RWPE2 (cell line): ENCODE measurements around the gene FAM24B.
"Not testable (repeated sequence)": the region's sequence is repeated elsewhere in the genome, so short reads cannot be mapped to it uniquely, and the experiment has no call there.

ENCODE experiments used
- ATAC-seq: fragments of 200-7000 bp; cut with Tn5 transposase; 3 replicates; pipeline ENCODE4 v1.9.1; 2021; ENCODE audit warnings: low read depth
- DNase-seq: peaks from one replicate; pipeline ENCODE4 v3.0.0-alpha.2; 2020; ENCODE audit warnings: low spot score
- H3K27ac ChIP-seq: fragments of 450-650 bp; 2 replicates; pipeline ENCODE4 v1.5.1; 2017; ENCODE audit warnings: mild to moderate bottlenecking; ENCODE audit not compliant: poor library complexity, severe bottlenecking
- H3K27me3 ChIP-seq: fragments of 250-450 bp; sonication (Bioruptor Pico); 2 replicates; pipeline ENCODE4 v1.5.1; 2021; ENCODE audit warnings: mild to moderate bottlenecking, moderate library complexity; ENCODE audit not compliant: insufficient read depth, poor library complexity, severe bottlenecking
- H3K36me3 ChIP-seq: fragments of 250-450 bp; sonication (Bioruptor Pico); 2 replicates; pipeline ENCODE4 v1.5.1; 2020; ENCODE audit warnings: low read depth, mild to moderate bottlenecking, moderate library complexity
- H3K4me1 ChIP-seq: fragments of 250-450 bp; sonication (Bioruptor Pico); 2 replicates; pipeline ENCODE4 v1.5.1; 2021; ENCODE audit warnings: mild to moderate bottlenecking, moderate library complexity; ENCODE audit not compliant: insufficient read depth, poor library complexity, severe bottlenecking
- H3K4me3 ChIP-seq: fragments of 250-450 bp; sonication (Bioruptor Pico); 2 replicates; pipeline ENCODE4 v1.5.1; 2021; ENCODE audit warnings: mild to moderate bottlenecking, moderate library complexity; ENCODE audit not compliant: severe bottlenecking
- H3K9me3 ChIP-seq: fragments of 250-450 bp; sonication (Bioruptor Pico); 2 replicates; pipeline ENCODE4 v1.5.1; 2021; ENCODE audit warnings: mild to moderate bottlenecking, moderate library complexity; ENCODE audit not compliant: severe bottlenecking
- TF ChIP-seq, protein P1 (sequence below): fragments of 450-650 bp; IDR thresholded peaks from one replicate; pipeline ENCODE4 v1.5.1; 2017; ENCODE audit warnings: mild to moderate bottlenecking, moderate library complexity; ENCODE audit not compliant: poor library complexity, severe bottlenecking

FAM24B gene

DNA sequence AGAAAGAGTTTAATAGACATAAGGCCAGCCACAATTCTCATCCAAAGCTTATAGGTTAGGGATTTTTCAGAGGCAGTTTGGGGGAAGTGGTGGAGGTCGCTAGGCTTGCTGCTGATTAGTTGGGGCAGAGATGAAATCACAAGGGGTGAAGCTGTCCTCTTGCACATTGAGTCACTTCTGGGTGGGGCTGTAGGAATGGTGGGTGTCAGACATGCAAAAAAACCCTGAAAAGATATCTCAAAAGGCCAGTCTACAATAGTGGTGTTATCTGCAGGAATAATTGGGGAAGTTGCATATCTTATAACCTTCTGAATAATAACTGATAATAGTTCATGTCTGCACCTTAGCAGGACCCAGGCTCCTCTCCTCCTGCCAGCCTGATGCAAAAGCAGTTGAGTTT lies 2.1 kb downstream of the FAM24B start:
- no peak for DNase-seq
- Histone ChIP-seq H3K4me1 (peaks cover 17% of the 10 kb centered on the region), H3K4me3 (no peak overlapping the region), H3K27me3 (no peaks in the 10 kb centered on the region), H3K9me3 (no peaks in the 10 kb centered on the region), H3K27ac (peak overlapping the region; percentile 76), H3K36me3 (peaks cover 50% of the 10 kb centered on the region)
- no peak for ATAC-seq
- TF ChIP-seq, protein P1, sequence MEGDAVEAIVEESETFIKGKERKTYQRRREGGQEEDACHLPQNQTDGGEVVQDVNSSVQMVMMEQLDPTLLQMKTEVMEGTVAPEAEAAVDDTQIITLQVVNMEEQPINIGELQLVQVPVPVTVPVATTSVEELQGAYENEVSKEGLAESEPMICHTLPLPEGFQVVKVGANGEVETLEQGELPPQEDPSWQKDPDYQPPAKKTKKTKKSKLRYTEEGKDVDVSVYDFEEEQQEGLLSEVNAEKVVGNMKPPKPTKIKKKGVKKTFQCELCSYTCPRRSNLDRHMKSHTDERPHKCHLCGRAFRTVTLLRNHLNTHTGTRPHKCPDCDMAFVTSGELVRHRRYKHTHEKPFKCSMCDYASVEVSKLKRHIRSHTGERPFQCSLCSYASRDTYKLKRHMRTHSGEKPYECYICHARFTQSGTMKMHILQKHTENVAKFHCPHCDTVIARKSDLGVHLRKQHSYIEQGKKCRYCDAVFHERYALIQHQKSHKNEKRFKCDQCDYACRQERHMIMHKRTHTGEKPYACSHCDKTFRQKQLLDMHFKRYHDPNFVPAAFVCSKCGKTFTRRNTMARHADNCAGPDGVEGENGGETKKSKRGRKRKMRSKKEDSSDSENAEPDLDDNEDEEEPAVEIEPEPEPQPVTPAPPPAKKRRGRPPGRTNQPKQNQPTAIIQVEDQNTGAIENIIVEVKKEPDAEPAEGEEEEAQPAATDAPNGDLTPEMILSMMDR, result no peak

DNA sequence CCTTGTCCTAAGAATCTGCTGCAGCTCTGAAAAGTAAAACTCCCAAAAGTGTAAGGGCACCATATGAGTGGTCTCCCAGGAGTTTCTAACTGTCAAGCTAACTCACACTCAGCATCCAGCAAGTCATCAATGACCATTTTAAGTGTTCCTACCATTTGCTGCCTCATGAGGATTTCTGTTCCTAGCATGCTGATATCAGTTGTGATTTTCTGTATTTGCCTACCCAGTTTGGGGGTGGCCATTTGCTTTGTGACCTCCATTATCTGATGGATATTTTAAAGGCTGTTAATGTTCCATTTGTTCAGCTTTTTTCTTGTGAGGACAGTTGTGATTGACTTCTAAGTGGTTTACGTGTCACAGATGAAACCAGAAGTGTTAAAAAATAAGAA lies 2.9 kb downstream of the FAM24B start:
- no peaks in the 10 kb centered on the region for H3K27me3 ChIP-seq
- H3K4me1 ChIP-seq, result peaks cover 17% of the 10 kb centered on the region
- ATAC-seq (no peak), DNase-seq (no peak)
- TF ChIP-seq, protein P1, result no peak
- no peaks in the 10 kb centered on the region for H3K9me3 ChIP-seq
- H3K36me3 ChIP-seq, result peaks cover 52% of the 10 kb centered on the region
- H3K27ac ChIP-seq, result no peak overlapping the region
- no peak overlapping the region for H3K4me3 ChIP-seq

DNA sequence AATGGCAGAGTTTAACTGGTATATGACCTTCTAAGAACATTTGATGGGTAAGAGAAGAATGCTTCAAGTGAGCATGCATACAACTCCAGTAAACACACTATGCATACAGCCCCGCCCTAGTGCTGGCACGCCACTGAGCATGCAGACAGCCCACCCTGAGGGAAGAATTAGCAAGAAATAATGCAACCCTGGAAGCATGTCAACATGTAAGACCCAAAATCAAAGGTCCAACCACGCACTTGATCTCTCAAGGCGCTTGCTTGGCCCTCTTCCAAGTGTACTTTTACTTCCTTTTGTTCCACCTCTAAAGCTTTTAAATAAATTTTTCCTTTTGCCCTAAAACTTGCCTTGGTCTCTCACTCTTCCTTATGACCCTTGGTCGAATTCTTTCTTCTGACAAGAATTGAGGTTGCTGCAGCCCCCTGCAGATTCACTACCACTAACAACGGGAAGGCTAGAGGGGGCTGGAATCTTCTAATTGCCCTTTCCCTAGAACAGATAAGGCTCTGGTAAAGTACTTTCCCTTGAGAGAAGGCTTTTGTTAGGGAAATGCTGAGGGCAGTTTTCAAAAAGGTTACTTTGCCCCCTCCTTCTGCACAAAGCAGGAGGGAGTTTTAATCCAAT lies 3.4 kb downstream of the FAM24B start:
- Histone ChIP-seq H3K9me3 (no peaks in the 10 kb centered on the region), H3K27ac (no peak overlapping the region), H3K27me3 (no peaks in the 10 kb centered on the region), H3K4me3 (no peak overlapping the region), H3K4me1 (peaks cover 17% of the 10 kb centered on the region), H3K36me3 (peaks cover 47% of the 10 kb centered on the region)
- DNase-seq, result no peak
- ATAC-seq, result no peak
- TF ChIP-seq, protein P1, result no peak

DNA sequence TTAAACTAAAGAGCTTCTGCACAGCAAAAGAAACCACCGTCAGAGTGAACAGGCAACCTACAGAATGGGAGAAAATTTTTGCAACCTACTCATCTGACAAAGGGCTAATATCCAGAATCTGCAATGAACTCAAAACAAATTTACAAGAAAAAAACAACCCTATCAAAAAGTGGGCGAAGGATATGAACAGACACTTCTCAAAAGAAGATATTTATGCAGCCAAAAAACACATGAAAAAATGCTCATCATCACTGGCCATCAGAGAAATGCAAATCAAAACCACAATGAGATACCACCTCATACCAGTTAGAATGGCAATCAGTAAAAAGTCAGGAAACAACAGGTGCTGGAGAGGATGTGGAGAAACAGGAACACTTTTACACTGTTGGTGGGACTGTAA lies 7.4 kb downstream of the FAM24B start:
- DNase-seq, H3K27me3 ChIP-seq, H3K27ac ChIP-seq, H3K9me3 ChIP-seq, ATAC-seq, H3K4me3 ChIP-seq, H3K4me1 ChIP-seq: not testable (repeated sequence)
- H3K36me3 ChIP-seq, result peaks cover 28% of the 10 kb centered on the region

DNA sequence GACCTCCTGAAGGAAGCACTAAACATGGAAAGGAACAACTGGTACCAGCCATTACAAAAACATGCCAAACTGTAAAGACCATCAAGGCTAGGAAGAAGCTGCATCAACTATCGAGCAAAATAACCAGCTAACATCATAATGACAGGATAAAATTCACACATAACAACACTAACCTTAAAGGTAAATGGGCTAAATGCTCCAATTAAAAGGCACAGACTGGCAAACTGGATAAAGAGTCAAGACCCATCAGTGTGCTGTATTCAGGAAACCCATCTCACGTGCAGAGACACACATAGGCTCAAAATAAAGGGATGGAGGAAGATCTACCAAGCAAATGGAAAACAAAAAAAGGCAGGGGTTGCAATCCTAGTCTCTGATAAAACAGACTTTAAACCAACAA lies 10.6 kb downstream of the FAM24B start:
- H3K36me3 ChIP-seq, result peaks cover 14% of the 10 kb centered on the region
- H3K9me3 ChIP-seq, H3K27me3 ChIP-seq, H3K4me3 ChIP-seq, DNase-seq, H3K27ac ChIP-seq, ATAC-seq: not testable (repeated sequence)
- H3K4me1 ChIP-seq, result peaks cover 29% of the 10 kb centered on the region

DNA sequence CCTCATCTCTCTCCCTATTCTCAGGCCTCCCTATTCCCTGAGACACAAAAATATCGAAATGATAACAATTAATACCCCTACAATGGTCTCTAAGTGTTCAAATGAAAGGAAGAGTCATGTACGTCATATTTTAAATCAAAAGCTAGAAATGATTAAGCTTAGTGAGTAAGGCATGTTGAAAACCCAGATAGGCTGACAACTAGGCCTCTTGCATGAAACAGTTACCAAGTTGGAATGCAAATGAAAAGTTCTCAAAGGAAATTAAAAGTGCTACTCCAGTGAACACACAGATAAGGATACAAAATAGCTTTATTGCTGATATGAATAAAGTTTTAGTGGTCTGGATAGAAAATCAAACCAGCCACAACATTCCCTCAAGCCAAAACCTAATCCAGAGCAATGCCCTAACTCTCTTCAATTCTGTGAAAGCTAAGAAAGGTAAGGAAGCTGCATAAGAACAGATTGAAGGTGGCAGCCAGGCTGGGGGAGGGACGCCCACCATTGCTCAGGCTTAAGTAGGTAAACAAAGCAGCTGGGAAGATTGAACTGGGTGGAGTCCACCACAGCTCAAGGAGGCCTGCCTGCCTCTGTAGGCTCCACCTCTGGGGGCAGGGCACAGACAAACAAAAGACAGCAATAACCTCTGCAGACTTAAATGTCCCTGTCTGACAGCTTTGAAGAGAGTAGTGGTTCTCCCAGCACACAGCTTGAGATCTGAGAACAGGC lies 12.5 kb downstream of the FAM24B start:
- H3K4me1 ChIP-seq, result peaks cover 46% of the 10 kb centered on the region
- H3K27me3 ChIP-seq, ATAC-seq, H3K4me3 ChIP-seq, DNase-seq, H3K9me3 ChIP-seq: not testable (repeated sequence)
- peaks cover 16% of the 10 kb centered on the region; the same call in 1 of the 2 replicates for H3K36me3 ChIP-seq
- peak overlapping the region; percentile 91 for H3K27ac ChIP-seq
